Fibroblast of skin of back (primary cell): ENCODE measurements around the gene RGL1.

ENCODE experiments used
- DNase-seq: peaks from one replicate; pipeline ENCODE4 v3.0.0-alpha.2; 2013

The RGL1 gene

GRCh38 chr1:183824291-183824690, 19.4 kb downstream of the RGL1 start:
- DNase-seq = no peak

GRCh38 chr1:183827801-183828200, 22.9 kb downstream of the RGL1 start:
- DNase-seq = no peak

GRCh38 chr1:183830389-183830788, 25.5 kb downstream of the RGL1 start:
- no peak for DNase-seq

DNA sequence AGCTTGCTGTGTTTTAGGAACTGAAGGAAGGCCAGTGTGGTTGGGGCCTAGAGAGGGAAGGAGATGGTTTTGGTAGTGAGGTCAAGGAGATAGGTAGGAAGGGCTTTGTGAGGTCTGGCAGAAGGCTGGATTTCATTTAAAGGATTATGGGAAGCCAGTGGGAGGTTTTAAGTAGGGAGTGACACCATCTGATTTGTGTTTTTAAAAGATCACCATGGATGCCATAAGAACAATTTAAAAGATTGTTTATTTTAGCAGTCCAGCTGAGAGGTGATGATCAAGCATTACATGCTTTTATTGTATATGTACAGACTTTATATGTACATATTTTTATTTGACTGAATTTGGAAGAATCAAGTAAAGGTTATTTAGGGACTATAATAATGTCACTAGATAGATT, 26.4 kb downstream of the RGL1 start:
- DNase-seq = peak; percentile 40

DNA sequence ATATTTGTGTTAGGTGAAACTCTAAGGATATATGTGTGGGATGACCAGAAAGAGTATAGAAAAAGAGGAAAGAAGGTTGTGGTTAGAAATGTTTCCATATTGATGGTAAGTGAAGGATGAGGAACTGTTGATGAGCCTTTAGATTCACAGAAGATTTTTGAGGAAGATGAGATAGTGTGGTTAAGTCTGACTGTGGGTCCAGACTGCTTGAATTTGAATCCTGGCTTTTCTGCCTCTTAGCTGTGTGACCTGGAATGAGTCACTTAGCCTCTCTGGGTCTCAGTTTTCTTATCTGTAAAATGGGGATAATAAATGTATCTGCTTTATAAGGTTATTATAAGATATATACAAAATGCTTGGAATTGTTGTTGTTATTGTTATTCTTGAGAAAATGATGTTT, 27.5 kb downstream of the RGL1 start:
- no peak for DNase-seq

DNA sequence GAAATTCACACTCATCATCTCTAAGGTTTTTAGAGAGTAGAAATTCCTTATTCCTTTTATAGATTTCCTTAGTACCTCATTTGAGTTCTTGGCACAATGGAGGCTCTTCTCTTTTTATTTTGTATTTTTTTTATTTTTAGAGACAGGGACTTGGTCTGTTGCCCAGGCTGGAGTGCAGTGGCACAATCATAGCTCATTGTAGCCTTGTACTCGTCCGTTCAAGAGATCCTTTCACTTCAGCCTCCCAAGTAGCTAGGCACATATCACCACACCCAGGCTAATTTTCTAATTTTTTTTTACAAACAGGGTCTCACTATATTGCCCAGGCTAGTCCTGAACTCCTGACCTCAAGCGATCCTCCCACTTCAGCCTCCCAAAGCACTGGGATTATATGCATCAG, 29.6 kb downstream of the RGL1 start:
- DNase-seq = no peak

DNA sequence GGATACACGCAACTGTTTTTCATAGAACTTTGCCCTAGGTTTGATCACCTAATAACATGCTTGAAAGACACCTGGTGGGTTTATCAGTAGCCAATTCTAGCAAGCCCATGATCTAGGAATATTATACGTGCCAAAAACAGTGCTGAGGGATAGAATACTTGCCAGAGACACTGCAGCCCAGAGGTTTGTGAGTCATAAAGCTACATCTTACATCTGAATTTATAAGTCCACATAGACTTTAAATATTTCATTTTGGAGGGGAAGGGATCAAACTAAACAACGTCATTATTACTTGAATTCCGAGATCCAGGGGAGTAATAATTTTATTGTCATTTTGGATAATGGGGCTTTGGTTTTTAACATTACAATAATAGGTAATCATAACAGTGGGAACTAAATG, 31.7 kb downstream of the RGL1 start:
- no peak for DNase-seq

DNA sequence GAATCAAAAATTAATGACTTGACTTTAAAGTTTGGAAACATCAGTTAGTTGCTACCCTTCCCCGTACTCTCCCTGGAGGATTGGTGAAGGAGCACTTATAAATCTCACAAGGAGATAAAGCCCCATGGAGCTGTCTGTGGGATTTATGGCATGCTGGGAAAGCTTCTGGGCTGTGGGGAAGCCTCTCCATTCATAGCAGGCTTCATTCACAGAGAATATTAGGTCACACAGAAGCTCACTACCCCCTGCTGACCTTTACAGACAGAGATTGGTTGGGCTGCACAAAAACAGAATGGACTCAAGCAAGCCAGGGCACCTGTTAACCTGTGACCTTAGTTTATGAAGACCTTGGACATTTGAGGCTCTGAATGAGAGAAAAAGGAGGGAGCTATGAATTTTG, 32.1 kb downstream of the RGL1 start:
- no peak for DNase-seq

DNA sequence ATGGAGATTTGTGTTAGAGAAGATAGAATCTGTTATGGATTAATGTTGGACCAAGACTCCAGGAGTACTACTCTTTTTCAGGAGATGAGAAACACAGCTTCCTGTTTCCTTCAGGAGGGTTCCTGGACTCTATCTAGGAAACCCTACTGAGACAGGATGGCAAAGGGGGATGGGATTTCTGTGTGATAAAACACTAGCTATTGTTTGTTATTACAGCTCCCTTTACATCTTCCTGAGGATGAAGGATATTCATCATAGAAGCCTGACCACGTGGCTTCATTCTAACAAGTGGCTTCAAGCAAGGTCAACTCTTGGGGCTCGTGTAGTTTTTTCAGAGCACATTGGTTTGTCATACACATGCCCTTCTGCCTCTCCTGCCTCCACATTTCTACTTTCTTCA, 33.3 kb downstream of the RGL1 start:
- no peak for DNase-seq

DNA sequence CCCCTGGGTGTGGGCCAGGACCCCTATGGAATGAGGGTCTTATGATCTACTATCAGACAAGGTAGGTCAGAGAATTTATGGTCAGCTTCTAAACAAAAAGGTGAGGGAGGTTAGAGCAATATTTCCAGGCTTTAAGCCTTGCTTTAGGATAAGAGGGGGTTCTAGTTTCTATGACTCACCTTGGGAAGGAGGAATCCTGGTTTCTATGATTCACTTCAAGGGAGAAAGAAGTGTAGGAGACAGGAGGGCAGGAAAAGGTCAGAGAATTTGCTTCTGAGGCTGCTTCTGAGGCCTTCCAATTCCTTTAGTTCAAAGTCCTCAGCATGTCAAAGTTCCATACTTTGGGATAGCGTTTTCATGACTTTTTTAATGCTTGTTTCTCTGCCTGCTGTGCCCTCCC, 35.2 kb downstream of the RGL1 start:
- peak; percentile 61 for DNase-seq

GRCh38 chr1:183841550-183841949, 36.6 kb downstream of the RGL1 start:
- no peak for DNase-seq

DNA sequence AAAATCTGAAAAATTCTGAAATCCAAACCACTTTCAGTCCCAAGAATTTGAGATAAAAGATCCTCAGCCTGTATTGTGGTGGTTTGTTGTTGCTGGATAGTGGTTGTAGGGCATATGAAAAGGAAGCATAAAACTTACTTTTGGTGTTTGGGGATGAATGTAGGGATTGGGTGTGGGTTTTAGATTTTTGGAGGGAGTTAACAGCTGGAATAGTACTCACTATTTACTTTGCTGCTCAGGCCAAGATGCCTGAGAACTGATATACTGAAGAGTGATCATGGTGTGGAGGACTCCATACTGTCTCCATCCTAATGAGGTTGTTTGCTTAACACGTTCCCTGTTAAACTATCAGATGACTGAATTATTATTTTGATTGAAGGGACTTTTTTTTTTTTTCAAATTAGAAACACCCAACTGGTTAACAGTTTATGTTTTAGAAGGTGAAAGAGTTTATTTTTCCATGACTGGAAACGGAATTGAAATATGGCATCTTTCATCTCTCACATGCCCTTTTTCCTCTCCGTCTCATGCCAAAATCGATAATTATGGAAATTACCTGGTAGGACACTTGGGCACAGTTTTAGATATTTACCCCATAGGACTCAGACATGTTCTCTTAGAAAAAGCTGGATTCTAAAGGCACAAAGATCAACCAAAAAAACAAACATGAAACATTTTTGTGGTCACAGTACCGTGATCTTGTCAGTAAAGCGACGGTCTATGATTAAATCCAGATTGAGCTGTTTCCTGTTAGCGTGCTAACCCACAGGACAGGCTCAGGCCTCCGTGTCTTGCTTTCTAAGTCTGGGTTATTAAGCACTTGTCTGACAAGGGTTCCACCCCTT, 37.3 kb downstream of the RGL1 start:
- peak; percentile 97 for DNase-seq

GRCh38 chr1:183842795-183843144, 37.9 kb downstream of the RGL1 start:
- DNase-seq = no peak

DNA sequence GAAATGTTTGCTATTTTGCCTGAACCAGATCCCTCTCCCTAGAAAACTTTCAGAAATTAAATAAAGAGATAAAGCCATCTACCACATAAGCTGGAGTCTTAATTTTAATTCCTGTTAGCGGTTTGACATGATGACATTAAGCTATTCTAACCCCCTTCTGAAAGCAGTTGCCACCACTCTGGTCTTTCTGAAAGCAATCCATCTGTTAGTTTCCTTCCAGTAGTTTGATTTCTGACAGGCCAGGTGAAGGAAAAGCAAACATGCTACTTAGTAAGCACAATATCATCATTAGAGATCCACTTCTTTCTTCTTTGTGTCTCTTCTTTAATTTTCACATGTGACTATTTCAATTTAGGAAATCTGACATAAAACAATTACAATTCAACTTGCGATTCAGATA, 39.9 kb downstream of the RGL1 start:
- no peak for DNase-seq

GRCh38 chr1:183845681-183846080, 40.8 kb downstream of the RGL1 start:
- peak; percentile 50 for DNase-seq

DNA sequence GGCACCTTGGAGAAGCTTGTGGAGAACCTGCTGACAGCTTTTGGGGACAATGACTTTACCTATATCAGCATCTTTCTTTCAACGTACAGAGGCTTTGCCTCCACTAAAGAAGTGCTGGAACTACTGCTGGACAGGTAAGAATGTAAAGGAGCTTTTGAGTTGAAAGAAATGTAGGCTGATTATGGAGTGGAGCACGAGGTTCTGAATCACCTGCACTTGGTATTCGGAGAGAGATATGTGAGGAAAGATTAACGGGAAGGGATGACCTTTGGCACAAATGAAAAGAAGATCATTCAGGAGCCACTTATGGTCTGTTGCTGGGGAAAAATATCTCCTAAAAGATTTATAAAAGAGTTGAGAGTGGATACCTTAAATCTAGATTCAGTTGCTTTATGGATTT, 42.7 kb downstream of the RGL1 start:
- DNase-seq = no peak

DNA sequence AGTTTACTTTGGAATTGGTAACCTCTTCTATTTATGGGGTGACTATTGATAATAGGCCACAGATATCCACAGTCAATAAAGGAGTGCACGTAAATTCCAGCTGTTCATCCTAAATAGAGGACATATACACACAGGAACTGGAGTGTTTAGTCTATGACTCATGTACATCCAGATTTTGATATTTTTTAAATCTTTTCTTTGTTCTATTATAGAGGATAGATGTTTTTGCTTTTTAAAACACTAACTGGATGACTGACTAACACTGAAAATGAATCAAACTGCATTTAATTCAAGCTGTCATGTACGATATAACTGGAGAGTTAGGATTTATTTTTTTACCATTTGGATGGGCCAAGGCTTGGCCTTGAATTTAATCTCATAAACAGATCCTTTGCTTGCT, 45.9 kb downstream of the RGL1 start:
- no peak for DNase-seq

- DNase-seq = no peak
Measured at GRCh38 chr1:183859119-183859518, 54.2 kb downstream of the RGL1 start.

DNA sequence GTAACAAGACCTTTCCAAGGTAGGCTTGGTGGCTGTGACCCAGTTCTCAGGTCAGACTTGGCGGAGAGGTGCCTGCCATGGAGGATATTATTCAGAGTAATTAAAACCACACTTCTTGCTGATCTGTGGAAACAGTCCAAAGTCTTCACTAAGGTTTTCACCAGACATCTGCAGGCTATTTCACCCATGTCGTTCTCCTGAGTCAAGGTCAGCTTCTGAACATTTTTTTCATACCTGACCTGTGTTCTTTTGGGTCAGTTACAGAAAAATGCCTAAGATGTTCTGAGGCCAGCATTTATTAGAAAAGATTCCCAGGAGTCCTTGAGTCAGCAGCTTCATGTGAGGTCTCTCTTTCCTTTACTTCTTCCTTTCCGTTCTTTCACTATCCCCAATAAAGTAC, 54.9 kb downstream of the RGL1 start:
- peak; percentile 24 for DNase-seq

DNA sequence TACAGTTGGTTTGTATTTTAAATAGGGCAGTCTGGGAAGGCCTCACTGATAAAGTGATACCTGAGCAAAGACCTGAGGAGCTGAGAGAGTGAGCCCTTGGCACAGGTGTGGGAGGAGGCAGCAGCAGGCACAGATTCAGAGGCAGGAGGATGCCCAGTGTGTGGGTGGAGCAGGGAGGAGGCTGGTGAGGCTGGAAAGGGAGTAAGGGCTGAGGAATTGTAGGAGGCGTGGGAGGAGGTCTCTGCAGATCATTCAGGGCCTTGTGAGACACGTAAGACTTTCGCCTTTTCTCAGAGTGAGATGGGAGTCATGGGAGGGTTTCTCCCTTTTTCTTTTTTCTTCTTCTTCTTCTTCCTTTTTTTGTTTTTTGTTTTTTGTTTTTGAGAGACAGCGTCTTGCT, 58.0 kb downstream of the RGL1 start:
- DNase-seq = no peak

DNA sequence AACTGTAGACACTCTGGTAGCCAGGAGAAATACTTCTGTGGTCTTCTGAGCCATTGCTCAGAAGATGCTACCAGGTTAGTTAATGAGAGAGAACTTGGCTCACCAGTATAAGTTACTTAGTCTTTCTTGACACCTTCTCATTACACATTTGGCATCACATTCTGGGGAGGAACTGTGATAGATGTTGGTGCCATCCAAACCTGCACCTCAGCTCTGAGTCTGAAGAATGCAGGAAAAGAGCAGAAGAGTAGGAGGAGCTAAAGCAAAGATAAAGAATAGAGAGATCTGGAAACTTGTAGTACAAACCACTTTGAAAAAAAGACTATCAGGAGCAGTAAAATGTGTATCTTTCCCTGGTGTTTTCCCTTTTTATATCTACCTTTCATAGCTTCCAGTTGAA, 58.9 kb downstream of the RGL1 start:
- DNase-seq = no peak

DNA sequence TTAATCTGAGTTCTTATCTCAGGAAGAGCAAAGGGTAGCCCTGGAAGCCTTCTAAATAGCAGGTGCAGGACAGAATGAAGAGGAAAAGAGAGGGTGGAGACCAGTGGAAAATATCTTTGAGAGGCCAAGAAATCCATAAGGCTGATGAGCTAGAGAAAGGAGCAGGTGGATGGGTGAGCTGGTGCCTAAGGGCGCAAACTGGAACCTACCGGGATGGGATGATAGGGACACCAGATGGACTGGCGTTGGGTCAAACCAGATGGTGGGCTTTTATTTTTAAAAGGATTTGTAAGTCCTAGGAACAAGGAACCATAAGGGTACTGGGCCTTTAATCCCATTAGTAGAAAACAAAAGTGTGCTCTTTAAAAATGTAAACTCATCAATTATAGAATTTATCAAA, 59.7 kb downstream of the RGL1 start:
- DNase-seq = no peak

- DNase-seq = no peak
Measured at GRCh38 chr1:183869230-183869629, 64.3 kb downstream of the RGL1 start.

DNA sequence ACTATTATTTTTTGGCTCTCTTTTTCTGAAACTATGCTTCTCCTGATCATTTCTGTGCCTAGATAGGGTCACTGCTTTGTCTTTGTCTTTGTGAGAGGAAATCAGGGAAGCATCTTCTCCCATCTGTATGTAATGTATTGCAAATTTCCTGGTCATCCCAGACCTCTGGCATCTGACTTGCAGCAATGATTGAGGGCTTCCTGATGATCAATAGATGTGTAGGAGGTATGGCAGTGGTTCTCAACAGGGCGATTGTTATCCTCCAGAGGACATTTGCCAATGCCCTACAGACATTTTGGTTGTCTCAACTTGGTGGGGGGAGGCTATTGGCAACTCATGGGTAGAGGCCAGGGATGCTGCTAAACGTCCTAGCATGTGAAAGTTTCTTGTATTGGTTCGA, 64.7 kb downstream of the RGL1 start:
- DNase-seq = no peak
